Duodenal mucosa (tissue), 2 donors: ENCODE data around the gene PATZ1.

ENCODE experiments used
- H3K27ac ChIP-seq: one replicate; pipeline ENCODE4 v1.7.0; 2013; ENCODE audit warnings: low read depth, low read length
- H3K27me3 ChIP-seq, 2 donors: one replicate each; pipeline ENCODE4 v1.7.0; 2013; ENCODE audit warnings: low read length in 2 of 2, control low read depth in 1 of 2; ENCODE audit not compliant: insufficient read depth in 2 of 2, control insufficient read depth in 1 of 2
- H3K36me3 ChIP-seq, 2 donors: one replicate each; pipeline ENCODE4 v1.7.0; 2013; ENCODE audit warnings: low read length in 2 of 2, control low read depth in 1 of 2; ENCODE audit not compliant: insufficient read depth in 2 of 2, control insufficient read depth in 1 of 2
- H3K4me1 ChIP-seq, 2 donors: one replicate each; pipeline ENCODE4 v1.7.0; 2013; ENCODE audit warnings: low read length in 2 of 2, control low read depth in 1 of 2; ENCODE audit not compliant: insufficient read depth in 2 of 2, control insufficient read depth in 1 of 2
- H3K4me3 ChIP-seq, 2 donors: one replicate each; pipeline ENCODE4 v1.7.0; 2013; ENCODE audit warnings: low read length in 2 of 2, low read depth in 1 of 2
- H3K9ac ChIP-seq, 2 donors: one replicate each; pipeline ENCODE4 v1.7.0; 2013; ENCODE audit warnings: low read length in 2 of 2, low read depth in 1 of 2
- H3K9me3 ChIP-seq, 2 donors: one replicate each; pipeline ENCODE4 v1.7.0; 2013; ENCODE audit warnings: low read length in 2 of 2, control low read depth in 1 of 2; ENCODE audit not compliant: control insufficient read depth in 1 of 2

PATZ1 gene

DNA sequence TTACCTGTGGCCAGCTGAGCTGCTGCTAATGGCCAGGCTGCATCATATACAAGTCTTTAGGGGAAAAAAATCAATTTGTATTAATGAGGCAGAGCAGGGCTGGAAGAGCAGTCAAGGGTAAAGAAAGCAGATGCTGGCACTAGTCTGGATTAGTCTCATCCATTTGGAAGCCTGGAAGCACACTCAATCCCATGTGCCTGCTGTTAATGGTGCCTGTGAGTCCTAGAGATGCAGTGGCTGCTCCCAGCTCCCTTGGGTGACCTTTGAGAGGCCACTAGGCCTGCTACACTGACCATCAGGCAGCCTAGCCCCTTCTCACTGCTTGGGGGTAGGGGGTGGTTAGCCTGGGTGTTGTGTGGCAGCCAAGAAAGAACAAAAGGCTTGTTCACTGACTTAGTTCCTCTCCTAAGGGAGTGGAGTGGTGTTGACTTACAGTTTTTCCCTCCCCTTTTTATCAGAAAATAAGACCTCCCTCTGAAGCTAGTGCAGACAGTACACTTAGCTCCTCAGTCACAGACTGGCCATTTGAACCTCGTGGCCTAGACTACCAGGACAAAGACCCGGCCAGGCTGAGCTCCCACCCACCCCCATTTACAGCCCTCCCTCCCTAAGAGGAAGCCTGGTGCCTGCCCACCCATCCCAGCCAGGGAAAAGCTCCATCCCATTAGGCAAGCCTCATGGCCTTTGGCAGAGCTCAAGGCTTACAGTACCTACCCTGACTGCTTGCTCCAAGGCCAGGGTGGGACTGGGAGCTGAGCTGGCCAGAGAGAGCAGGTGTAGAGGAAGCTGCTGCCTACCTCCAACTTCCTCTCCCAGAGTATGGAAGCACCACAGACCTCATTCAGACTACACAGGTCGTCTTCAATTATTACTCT lies 61.6 kb downstream of the PATZ1 start:
- Histone ChIP-seq H3K36me3 (peaks cover 51 to 76% of the 10 kb centered on the region in 2 donors), H3K4me3 (no peak overlapping the region), H3K27me3 (no peaks in the 10 kb centered on the region), H3K4me1 (peaks cover 30 to 33% of the 10 kb centered on the region in 2 donors), H3K27ac (peak overlapping the region; percentile 46), H3K9me3 (no peaks in the 10 kb centered on the region), H3K9ac (peak overlapping the region in 1 of 2 donors; percentile 29)

DNA sequence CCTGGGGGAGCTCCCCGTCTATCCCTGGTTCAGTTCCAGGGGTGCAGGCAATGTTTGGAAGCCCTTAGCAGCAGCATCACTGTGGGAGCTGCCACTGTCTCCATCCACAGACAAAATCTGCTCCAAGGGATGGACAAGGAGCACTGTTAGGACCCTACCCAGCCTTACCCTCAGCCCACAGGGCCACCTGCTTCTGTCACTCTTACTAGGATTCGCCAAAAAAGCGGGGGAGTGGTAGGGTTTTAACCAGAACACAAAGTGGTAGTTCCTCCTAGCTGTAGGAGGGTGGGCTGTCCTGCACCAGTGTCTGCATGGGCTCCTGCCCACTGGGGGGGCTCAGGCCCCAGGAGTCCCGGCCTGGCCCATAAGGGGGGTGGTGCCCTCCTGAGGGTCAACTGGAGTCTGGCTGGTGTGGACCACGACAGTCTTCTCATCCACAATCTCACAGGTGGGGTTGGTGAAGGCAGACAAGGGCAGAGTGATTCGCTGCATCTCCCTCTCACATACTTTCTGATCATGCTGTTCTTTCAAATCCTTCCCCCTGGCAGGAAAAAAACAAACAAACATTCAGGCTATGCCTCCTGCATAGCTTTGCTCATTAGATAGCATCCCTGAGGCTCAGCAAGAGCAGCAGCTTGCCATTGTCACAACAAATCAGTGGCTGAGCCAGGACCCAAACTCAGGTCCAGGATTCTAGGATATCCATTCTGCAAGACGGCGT lies 63.2 kb downstream of the PATZ1 start:
- Histone ChIP-seq H3K36me3 (peaks cover 49 to 82% of the 10 kb centered on the region in 2 donors), H3K27ac (no peak overlapping the region), H3K4me3 (no peak overlapping the region), H3K9me3 (no peaks in the 10 kb centered on the region), H3K9ac (no peak overlapping the region), H3K4me1 (peaks cover 16 to 27% of the 10 kb centered on the region in 2 donors), H3K27me3 (no peaks in the 10 kb centered on the region)

DNA sequence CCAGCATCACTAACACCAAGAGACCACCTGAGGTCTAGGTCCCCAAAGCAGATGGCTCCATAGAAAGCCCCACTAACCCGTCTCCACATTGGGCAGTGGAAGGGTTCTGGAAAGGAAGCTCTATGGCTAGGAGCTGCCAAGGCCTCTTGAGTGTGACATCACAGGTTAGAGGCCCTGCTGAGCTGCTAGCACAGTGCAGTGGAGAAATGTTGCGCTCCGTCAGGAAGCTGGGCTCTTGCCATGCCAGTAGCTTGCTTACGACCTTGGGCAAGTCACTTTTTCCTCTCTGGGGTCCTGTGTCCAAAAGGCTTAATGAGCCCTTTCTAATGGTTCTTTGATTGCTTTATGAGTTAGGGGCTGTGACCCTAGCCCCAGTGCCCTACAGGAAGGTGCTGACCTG lies 64.4 kb downstream of the PATZ1 start:
- Histone ChIP-seq H3K4me3 (no peak overlapping the region), H3K27ac (no peak overlapping the region), H3K4me1 (peaks cover 12 to 21% of the 10 kb centered on the region in 2 donors), H3K27me3 (no peaks in the 10 kb centered on the region), H3K36me3 (peaks cover 48 to 84% of the 10 kb centered on the region in 2 donors), H3K9ac (no peak overlapping the region), H3K9me3 (no peaks in the 10 kb centered on the region)

DNA sequence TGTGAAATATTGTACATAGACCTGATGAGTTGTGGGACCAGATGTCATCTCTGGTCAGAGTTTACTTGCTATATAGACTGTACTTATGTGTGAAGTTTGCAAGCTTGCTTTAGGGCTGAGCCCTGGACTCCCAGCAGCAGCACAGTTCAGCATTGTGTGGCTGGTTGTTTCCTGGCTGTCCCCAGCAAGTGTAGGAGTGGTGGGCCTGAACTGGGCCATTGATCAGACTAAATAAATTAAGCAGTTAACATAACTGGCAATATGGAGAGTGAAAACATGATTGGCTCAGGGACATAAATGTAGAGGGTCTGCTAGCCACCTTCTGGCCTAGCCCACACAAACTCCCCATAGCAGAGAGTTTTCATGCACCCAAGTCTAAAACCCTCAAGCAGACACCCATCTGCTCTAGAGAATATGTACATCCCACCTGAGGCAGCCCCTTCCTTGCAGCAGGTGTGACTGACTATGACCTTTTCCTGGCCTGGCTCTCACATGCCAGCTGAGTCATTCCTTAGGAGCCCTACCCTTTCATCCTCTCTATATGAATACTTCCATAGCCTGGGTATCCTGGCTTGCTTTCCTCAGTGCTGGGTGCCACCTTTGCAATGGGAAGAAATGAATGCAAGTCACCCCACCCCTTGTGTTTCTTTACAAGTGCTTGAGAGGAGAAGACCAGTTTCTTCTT lies 66.2 kb downstream of the PATZ1 start:
- no peak overlapping the region for H3K27ac ChIP-seq
- no peak overlapping the region for H3K9ac ChIP-seq
- H3K4me1 ChIP-seq: peaks cover 9 to 18% of the 10 kb centered on the region in 2 donors
- H3K9me3 ChIP-seq: no peaks in the 10 kb centered on the region
- peaks cover 38 to 86% of the 10 kb centered on the region in 2 donors for H3K36me3 ChIP-seq
- H3K4me3 ChIP-seq: no peak overlapping the region
- H3K27me3 ChIP-seq: no peaks in the 10 kb centered on the region

- Histone ChIP-seq H3K36me3 (peaks cover 36 to 86% of the 10 kb centered on the region in 2 donors), H3K9ac (no peak overlapping the region)
Observed at GRCh38 chr22:31279327-31279669, 66.8 kb downstream of the PATZ1 start.

DNA sequence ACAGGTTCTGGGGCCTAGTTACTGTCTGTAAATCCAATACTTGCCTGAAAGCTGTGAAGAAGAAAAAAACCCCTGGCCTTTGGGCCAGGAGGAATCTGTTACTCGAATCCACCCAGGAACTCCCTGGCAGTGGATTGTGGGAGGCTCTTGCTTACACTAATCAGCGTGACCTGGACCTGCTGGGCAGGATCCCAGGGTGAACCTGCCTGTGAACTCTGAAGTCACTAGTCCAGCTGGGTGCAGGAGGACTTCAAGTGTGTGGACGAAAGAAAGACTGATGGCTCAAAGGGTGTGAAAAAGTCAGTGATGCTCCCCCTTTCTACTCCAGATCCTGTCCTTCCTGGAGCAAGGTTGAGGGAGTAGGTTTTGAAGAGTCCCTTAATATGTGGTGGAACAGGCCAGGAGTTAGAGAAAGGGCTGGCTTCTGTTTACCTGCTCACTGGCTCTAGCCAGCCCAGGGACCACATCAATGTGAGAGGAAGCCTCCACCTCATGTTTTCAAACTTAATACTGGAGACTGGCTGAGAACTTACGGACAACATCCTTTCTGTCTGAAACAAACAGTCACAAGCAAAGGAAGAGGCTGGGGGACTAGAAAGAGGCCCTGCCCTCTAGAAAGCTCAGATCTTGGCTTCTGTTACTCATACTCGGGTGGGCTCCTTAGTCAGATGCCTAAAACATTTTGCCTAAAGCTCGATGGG lies 67.4 kb downstream of the PATZ1 start:
- Histone ChIP-seq H3K4me1 (peaks cover 7 to 15% of the 10 kb centered on the region in 2 donors), H3K36me3 (peaks cover 33 to 88% of the 10 kb centered on the region in 2 donors), H3K9ac (no peak overlapping the region), H3K27ac (no peak overlapping the region), H3K27me3 (no peaks in the 10 kb centered on the region), H3K4me3 (no peak overlapping the region), H3K9me3 (no peaks in the 10 kb centered on the region)

More at GRCh38 chr22:31279327-31279669, 66.8 kb downstream of the PATZ1 start:
- H3K27ac ChIP-seq: no peak overlapping the region
- H3K27me3 ChIP-seq: no peaks in the 10 kb centered on the region
- H3K4me3 ChIP-seq: no peak overlapping the region
- peaks cover 7 to 17% of the 10 kb centered on the region in 2 donors for H3K4me1 ChIP-seq
- no peaks in the 10 kb centered on the region for H3K9me3 ChIP-seq

GRCh38 chr22:31278151-31278621 lies 68.0 kb downstream of the PATZ1 start:
- Histone ChIP-seq H3K36me3 (peaks cover 37 to 88% of the 10 kb centered on the region in 2 donors), H3K9me3 (no peaks in the 10 kb centered on the region), H3K27me3 (no peaks in the 10 kb centered on the region), H3K4me3 (no peak overlapping the region), H3K4me1 (peaks cover 7 to 15% of the 10 kb centered on the region in 2 donors), H3K9ac (no peak overlapping the region), H3K27ac (no peak overlapping the region)

- Histone ChIP-seq H3K36me3 (peaks cover 36 to 88% of the 10 kb centered on the region in 2 donors), H3K4me3 (no peak overlapping the region), H3K9ac (no peak overlapping the region), H3K27ac (no peak overlapping the region), H3K9me3 (no peaks in the 10 kb centered on the region), H3K27me3 (no peaks in the 10 kb centered on the region), H3K4me1 (peaks cover 7 to 15% of the 10 kb centered on the region in 2 donors)
Observed at GRCh38 chr22:31277741-31278140, 68.4 kb downstream of the PATZ1 start.

DNA sequence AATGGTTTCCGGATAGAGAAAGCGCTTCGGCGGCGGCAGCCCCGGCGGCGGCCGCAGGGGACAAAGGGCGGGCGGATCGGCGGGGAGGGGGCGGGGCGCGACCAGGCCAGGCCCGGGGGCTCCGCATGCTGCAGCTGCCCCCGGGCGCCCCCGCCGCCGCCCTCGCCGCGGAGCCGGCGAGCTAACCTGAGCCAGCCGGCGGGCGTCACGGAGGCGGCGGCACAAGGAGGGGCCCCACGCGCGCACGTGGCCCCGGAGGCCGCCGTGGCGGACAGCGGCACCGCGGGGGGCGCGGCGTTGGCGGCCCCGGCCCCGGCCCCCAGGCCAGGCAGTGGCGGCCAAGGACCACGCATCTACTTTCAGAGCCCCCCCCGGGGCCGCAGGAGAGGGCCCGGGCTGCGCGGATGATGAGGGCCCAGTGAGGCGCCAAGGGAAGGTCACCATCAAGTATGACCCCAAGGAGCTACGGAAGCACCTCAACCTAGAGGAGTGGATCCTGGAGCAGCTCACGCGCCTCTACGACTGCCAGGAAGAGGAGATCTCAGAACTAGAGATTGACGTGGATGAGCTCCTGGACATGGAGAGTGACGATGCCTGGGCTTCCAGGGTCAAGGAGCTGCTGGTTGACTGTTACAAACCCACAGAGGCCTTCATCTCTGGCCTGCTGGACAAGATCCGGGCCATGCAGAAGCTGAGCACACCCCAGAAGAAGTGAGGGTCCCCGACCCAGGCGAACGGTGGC lies 69.5 kb downstream of the PATZ1 start:
- Histone ChIP-seq H3K9ac (no peak overlapping the region), H3K9me3 (no peaks in the 10 kb centered on the region), H3K4me1 (peaks cover 7 to 15% of the 10 kb centered on the region in 2 donors), H3K4me3 (no peak overlapping the region), H3K27ac (no peak overlapping the region), H3K27me3 (no peaks in the 10 kb centered on the region), H3K36me3 (peaks cover 27 to 88% of the 10 kb centered on the region in 2 donors)
